Stimulated activated CD4-positive, alpha-beta T cell treated with anti-CD3 and anti-CD28 coated beads, Interleukin-15, amount 100 ng/mL, for 48 hours (primary cell): Measurements from ENCODE around the gene SPTLC3.

Experiments used
- DNase-seq, 2 donors: peaks; one replicate each; pipeline ENCODE4 v3.0.0-alpha.2; 2020; ENCODE audit warnings: low read depth in 2 of 2

Gene SPTLC3

DNA sequence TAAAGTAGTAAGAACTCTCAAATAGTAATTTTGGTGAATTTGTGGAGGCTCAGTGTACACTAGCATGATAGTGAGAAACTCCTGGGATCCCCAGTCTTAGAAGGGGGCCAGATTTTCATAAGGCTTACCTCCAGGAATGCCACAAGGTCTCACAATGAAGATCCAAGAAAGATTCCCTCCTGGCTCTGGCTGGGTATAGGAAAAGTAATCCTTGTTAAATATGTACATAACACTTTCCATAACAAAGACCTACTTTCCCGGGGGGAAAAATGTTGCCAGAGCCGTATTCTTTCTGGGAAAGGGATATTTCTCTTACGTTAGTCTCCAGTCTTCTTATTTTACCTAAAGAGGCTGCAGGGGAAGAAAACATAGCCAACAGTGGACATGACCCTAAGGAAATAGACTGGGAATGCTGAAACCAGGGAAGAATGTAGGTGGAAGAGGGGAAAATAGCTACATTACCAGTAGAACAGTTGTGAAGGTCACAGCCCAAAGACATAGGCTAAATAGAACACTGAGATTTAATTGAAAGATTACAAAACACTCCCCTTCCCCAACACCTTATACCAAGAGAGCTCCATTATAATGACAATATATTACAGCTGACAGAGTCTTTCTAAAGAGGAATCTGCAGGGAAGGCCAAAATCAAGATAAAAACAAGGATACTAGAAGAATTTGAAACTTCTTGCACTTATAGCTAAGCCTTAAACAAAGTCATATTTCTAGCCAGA, 177.4 kb downstream of the SPTLC3 start:
- no peak for DNase-seq

DNA sequence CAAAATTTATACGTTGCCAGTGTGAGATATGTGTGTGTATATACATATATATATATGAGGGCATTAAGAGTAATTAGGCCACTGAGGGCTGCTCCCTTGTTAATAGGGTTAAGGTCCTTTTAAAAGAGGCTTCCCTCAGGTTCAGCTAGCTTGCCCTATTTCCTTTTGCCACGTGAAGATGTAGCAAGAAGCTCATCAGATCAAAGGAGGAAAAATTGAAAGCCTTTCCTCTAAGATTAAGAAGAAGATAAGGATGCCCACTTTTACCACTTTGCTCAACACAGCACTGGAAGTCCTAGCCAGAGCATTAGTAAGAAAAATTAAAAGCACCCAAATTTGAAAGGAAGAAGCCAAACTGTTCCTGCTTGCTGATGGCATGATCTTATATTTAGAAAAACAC, 179.1 kb downstream of the SPTLC3 start:
- no peak for DNase-seq

DNA sequence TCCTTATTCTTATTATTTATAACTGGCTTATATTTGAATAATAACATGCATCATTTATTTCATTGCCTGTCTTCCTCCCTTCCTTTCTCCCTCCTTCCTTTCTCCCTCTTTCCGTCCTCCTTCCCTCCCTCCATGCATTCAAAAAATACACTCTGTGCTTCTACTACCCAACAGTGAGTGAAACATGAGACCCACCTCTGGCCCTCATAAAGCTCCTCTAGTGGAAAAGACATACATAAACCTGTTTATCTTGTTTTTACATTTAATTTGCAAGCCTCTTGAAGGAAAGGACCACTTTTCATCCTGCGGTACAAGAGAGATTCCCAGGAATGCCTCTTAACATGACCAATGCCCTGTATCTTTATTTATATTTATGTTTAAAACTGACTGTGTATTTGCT, 190.5 kb downstream of the SPTLC3 start:
- DNase-seq = no peak

DNA sequence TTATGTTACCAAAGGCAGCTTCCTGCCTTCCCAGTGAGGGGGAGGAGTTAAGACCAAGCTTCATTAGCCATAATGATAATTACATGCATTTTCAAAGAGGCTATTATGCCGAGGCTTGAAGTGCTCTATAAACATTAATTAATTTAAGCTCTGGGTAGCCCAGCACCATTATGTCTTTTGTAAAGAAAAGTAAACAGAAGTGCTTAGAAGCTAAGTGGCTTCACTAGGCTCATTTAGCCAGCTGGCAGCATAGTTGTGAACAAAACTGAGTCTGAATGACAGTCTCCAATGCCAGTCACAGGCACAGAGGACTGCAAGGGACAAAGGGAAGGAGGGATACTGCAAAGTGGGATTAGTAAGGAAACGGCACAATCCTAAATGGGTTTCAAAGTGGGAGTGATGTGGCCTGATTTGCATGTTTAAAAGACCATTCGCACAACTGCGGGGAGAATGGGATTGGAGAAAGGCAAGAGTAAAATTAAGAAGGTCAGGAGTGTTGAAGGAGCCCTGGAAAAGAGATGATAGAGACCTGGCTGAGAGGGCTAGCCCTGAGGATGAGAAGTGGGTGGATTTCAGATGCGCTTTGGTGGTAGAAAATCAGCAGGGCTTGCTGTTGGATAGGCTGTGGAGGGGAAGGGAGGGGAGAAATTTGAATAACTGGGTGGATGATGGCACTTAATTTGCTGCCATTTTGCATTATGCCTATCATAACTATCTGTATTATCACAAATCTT, 192.2 kb downstream of the SPTLC3 start:
- DNase-seq = no peak

DNA sequence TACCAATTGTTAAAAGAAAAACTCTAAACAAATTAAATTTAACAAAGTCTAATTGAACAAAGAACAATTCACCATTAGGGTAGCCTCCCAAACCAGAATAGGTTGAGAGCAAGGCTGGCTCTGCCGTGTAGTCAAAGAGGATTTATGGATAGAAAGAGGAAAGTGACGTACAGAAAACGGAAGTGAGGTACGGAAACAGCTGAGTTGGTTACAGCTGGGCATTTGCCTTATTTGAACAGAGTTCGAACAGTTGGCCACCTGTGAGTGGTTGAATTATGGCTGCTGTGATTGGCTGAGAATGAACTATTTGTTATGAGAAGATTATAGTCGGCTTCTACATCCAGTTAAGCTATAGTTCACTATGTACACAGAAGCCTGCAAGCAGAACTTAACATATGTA, 193.8 kb downstream of the SPTLC3 start:
- DNase-seq = no peak

DNA sequence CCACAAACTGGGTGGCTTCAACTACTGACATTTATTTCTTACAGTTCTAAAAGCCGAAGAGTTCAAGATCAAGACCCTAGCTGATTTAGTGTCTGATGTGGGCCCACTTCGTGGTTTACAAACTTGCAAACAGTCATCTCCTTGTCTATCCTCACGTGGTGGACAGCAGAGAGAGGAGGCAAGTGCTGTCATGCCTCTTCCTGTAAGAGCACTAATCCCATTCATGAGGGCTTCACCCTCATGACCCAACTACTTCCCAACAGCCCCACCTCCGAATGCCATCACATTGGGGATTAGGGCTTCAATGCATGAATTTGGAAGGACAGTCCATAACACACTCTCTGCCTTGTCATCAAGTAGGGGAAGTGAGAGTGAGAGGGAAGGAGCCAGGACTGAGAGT, 196.7 kb downstream of the SPTLC3 start:
- no peak for DNase-seq

DNA sequence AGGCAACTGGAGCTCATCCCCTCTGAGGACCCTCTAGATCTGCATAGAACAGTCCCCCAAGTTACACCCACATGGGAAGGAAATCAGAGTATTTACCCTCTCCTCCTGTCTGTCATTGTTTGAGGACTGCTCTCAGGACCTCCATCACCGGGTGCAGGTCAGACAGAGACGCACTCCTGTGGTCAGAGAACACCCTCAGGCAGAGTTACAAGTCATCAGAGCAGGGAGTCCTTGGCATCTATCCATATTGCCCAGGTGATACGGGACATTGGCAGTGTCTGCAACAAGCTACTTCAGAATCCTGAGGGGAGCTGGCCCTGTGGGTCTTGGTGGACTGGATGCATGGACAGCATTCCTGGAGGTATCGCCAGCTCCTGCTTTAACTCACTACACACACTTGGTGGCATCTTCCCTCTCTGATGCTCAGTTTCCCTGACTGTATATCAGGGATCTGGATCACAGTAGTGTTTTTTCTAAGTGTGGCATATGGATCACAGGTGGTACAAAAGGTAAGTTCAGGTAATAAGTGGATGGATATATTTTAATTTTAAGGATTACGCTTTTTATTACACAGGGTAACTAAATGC, 197.2 kb downstream of the SPTLC3 start:
- no peak for DNase-seq

DNA sequence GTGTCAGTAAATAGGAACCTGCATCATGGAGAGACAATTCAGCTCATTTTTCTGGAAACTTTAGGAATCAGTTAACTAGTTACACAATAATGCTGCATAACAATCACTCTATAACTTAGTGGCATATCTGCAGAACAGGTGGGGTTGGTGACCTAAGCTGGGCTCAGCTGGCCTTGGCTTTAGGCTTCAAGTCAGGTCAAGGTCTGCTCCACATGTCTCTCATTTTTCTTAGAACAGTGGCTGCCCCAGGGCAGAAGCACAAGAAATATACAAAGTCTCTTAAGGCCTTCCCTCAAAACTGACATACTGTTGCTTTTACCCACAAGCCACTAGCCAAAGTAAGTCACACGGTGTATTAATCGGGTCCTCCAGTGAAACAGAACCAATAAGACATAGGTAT, 198.2 kb downstream of the SPTLC3 start:
- no peak for DNase-seq

DNA sequence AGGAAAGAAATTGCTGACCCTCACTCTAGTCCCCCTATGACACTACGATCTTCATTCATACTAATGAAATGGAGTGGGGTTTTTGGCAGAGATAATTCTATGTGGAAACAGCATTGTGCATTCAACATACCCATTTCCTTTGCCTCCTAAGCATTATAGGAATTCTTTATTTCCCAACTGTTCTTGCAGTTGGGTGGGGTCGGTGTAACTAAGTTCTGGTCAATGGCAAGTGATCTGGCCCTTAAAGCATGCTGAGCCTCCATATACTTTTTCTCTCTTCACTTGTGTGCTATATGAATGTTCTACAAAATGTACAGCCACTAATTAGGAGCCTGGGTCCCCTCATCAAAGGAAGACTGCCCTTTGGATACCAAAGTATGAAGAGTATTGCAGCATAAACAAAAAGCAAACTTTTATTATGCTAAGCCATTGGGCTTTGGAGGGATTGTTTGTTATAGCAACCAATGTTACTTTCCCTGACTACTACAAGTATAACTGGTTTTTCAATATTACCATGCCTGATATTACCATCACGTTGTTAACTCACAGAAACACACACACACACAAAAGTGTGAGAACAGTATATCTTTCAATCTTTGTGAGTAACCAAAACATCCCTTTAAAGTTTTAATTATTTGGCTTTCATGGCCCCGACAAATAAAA, 203.3 kb downstream of the SPTLC3 start:
- no peak for DNase-seq

DNA sequence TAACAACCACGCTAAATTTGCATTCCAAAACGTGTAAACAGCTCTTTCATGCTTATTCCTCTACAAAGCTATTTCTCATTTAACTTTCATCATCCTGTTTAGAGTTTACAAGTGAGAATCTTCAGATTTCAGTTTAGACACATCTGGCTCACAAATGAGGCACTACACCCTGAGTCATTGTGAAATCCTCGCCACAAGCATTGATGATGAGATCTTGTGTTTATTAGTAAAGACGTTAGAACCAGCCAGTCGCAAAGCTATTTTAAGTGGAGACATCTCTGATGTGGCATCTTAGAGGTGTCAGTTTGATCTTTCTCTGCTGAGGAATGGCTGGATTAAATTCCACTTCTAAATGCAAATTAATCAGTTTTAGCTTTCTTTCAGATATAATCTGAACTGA, 204.0 kb downstream of the SPTLC3 start:
- peak in 1 of 2 donors; percentile 5 for DNase-seq

DNA sequence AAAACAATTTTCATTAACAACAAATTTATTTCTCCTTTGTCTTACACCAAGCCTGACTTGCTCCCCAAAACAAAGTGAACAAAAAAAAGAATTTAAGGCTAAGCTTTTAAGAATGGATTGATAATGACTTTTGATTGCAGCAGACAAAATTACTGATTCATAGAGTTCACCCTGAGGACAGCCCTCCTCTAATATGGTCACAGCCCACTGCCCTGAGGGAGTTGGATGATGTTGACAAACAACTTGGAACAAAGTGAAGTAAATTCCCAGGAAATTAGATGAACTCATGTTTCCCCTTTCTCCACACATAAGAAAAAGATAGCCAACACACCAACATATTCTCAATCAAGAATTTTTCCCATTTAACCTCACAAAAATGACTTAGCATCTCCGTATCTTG, 204.6 kb downstream of the SPTLC3 start:
- DNase-seq = no peak

DNA sequence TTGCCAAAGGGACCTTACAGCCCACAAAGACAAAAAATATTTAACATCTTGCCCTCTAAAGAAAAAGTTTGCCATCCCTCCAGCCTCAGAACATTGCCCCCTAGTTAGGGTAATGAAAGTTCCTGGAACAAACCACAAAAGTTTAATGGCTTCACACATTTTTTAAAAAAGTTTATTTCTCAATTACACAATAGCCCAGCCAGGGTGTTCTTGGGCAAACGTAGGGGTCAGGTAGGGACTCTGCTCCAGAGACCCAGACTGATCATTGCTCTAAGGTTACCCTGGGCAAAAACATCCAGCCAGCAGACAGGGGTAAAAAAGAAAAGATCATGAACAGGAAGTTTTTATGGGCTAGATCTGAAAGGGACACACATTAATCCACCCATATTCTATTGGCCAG, 207.8 kb downstream of the SPTLC3 start:
- no peak for DNase-seq
